Upper lobe of left lung (tissue), 4 donors: ENCODE results near the gene AFTPH.

Experiments
- CTCF ChIP-seq, 6 experiments: fragments of 450-650 bp in 4 of 6; fragments of 200-600 bp in 2 of 6; sonication (generic) in 2 of 6; IDR thresholded peaks; one replicate each; pipeline ENCODE4 v1.5.1; 2016 to 2019; ENCODE audit warnings: antibody characterized with exemption in 6 of 6
- EP300 ChIP-seq, 4 donors: sonication (generic); formaldehyde crosslinking; IDR thresholded peaks; one replicate each; pipeline ENCODE4 v1.5.1; 2017; ENCODE audit warnings: antibody characterized with exemption in 4 of 4, control low read depth in 2 of 4

- TF ChIP-seq CTCF (IDR thresholded peaks at IDR 0.05) (no peak), EP300 (IDR thresholded peaks at IDR 0.05) (no peak)
Measured at GRCh38 chr2:64548761-64549160, 24.6 kb downstream of the AFTPH start.
